ENCODE data around the gene YPEL1.

YPEL1 gene

GRCh38 chr22:21698430-21699329, 36.9 kb downstream of the YPEL1 start:
- TF ChIP-seq GATA3 (IDR thresholded peaks at IDR 0.05; ENCODE audit: low read depth, low read length) (no peak), GATA2 (IDR thresholded peaks at IDR 0.05; ENCODE audit: low read depth, low read length) (no peak)

- TF ChIP-seq GATA3 (IDR thresholded peaks at IDR 0.05; ENCODE audit: low read depth, low read length): no peak
- no peak for TF ChIP-seq GATA2 (IDR thresholded peaks at IDR 0.05; ENCODE audit: low read depth, low read length)
Observed at GRCh38 chr22:21697880-21698279, 37.7 kb downstream of the YPEL1 start.

GRCh38 chr22:21697021-21697771, 38.4 kb downstream of the YPEL1 start:
- TF ChIP-seq GATA3 (IDR thresholded peaks at IDR 0.05; ENCODE audit: low read depth, low read length): no peak
- TF ChIP-seq GATA2 (IDR thresholded peaks at IDR 0.05; ENCODE audit: low read depth, low read length): no peak

- TF ChIP-seq GATA3 (IDR thresholded peaks at IDR 0.05; ENCODE audit: low read depth, low read length) (no peak), GATA2 (IDR thresholded peaks at IDR 0.05; ENCODE audit: low read depth, low read length) (no peak)
Observed at GRCh38 chr22:21696115-21696514, 39.5 kb downstream of the YPEL1 start.

- TF ChIP-seq GATA3 (IDR thresholded peaks at IDR 0.05; ENCODE audit: low read depth, low read length) (no peak), GATA2 (IDR thresholded peaks at IDR 0.05; ENCODE audit: low read depth, low read length) (no peak)
Observed at GRCh38 chr22:21695430-21696085, 40.0 kb downstream of the YPEL1 start.

GRCh38 chr22:21694795-21695429, 40.7 kb downstream of the YPEL1 start:
- TF ChIP-seq GATA3 (IDR thresholded peaks at IDR 0.05; ENCODE audit: low read depth, low read length): no peak
- no peak for TF ChIP-seq GATA2 (IDR thresholded peaks at IDR 0.05; ENCODE audit: low read depth, low read length)

- TF ChIP-seq GATA2 (IDR thresholded peaks at IDR 0.05; ENCODE audit: low read depth, low read length) (no peak), GATA3 (IDR thresholded peaks at IDR 0.05; ENCODE audit: low read depth, low read length) (no peak)
Observed at GRCh38 chr22:21694394-21694793, 41.2 kb downstream of the YPEL1 start.

- no peak for TF ChIP-seq GATA2 (IDR thresholded peaks at IDR 0.05; ENCODE audit: low read depth, low read length)
- no peak for TF ChIP-seq GATA3 (IDR thresholded peaks at IDR 0.05; ENCODE audit: low read depth, low read length)
Observed at GRCh38 chr22:21693999-21694341, 41.6 kb downstream of the YPEL1 start.

GRCh38 chr22:21693333-21693998, 42.1 kb downstream of the YPEL1 start:
- TF ChIP-seq GATA2 (IDR thresholded peaks at IDR 0.05; ENCODE audit: low read depth, low read length): no peak
- TF ChIP-seq GATA3 (IDR thresholded peaks at IDR 0.05; ENCODE audit: low read depth, low read length): no peak

GRCh38 chr22:21691816-21692215, 43.8 kb downstream of the YPEL1 start:
- TF ChIP-seq GATA3 (IDR thresholded peaks at IDR 0.05; ENCODE audit: low read depth, low read length) (no peak), GATA2 (IDR thresholded peaks at IDR 0.05; ENCODE audit: low read depth, low read length) (no peak)

- TF ChIP-seq GATA2 (IDR thresholded peaks at IDR 0.05; ENCODE audit: low read depth, low read length) (no peak), GATA3 (IDR thresholded peaks at IDR 0.05; ENCODE audit: low read depth, low read length) (no peak)
Observed at GRCh38 chr22:21690401-21690801, 45.2 kb downstream of the YPEL1 start.

GRCh38 chr22:21688706-21689381, 46.8 kb downstream of the YPEL1 start:
- TF ChIP-seq GATA2 (IDR thresholded peaks at IDR 0.05; ENCODE audit: low read depth, low read length) (no peak), GATA3 (IDR thresholded peaks at IDR 0.05; ENCODE audit: low read depth, low read length) (no peak)

GRCh38 chr22:21688341-21688705, 47.3 kb downstream of the YPEL1 start:
- TF ChIP-seq GATA3 (IDR thresholded peaks at IDR 0.05; ENCODE audit: low read depth, low read length) (no peak), GATA2 (IDR thresholded peaks at IDR 0.05; ENCODE audit: low read depth, low read length) (no peak)
